GM19351 (cell line): ENCODE results near the gene ECPAS.
"Not testable (repeated sequence)": the region's sequence is repeated elsewhere in the genome, so short reads cannot be mapped to it uniquely, and the experiment has no call there.

Experiments used
- ATAC-seq: cut with Tn5 transposase; IDR thresholded peaks from one replicate; pipeline ENCODE4 v1.9.1; 2021; ENCODE audit warnings: mild to moderate bottlenecking, moderate library complexity; ENCODE audit not compliant: unreplicated experiment

ECPAS gene

GRCh38 chr9:111481885-111482636 lies 2.1 kb downstream of the ECPAS start:
- no peak for ATAC-seq

- no peak for ATAC-seq
Observed at GRCh38 chr9:111477677-111478076, 6.5 kb downstream of the ECPAS start.

DNA sequence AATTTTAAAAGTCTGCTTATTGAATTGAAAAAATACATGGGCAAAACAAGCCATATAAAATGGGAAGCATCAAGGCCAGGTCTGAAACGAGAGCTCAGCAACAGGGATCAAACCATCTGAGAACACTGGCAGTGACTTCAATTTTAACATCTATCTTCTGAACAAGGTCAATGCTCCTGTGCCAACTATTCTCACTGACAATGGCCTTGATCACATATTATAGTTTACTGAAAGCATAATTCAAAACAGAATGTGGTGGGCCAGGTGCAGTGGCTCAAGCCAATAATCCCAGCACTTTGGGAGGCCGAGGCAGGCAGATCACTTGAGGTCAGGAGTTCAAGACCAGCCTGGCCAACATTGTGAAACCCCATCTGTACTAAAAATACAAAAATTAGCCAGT lies 9.0 kb downstream of the ECPAS start:
- no peak for ATAC-seq

DNA sequence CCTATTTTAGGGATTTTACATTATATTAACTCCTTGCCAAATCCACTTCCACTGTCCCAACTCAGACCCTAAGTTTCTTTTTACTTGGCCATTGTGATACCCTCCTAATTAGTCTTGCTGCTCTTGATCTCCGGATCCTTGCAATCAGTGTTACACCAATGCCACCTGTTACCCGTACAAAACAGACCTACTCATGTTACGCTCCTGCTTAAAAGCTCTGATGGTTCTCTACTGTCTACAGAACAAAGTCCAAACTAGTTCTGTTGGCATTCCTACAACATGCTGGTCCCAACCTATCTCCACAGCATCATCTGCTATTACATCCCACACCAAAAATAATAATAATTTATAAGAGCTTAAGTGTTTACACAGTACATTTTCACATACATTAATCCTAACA lies 9.8 kb downstream of the ECPAS start:
- no peak for ATAC-seq

- ATAC-seq = no peak
Observed at GRCh38 chr9:111467778-111468367, 16.3 kb downstream of the ECPAS start.

GRCh38 chr9:111463048-111463447 lies 21.1 kb downstream of the ECPAS start:
- ATAC-seq = no peak

- ATAC-seq = no peak
Observed at GRCh38 chr9:111458139-111459009, 25.8 kb downstream of the ECPAS start.

GRCh38 chr9:111456529-111456928 lies 27.7 kb downstream of the ECPAS start:
- no peak for ATAC-seq

DNA sequence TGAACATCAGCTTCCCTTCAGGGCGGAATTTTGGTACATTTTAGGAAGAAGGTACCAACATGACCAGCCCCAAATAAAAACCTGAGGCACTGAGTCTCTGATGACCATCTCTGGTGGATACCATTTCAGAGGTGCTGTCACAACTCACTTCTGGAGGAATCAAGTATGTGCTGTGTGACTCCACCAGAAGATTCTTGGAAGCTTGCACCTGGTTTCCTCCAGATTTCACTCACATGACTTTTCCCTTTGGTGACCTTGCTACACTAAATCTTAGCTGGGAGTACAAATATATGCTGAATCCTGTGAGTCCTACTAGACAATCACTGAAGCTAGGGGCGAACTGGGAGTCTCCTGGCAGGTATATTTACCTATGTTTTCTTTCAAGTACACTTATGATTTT lies 28.5 kb downstream of the ECPAS start:
- no peak for ATAC-seq

- no peak for ATAC-seq
Observed at GRCh38 chr9:111454751-111455150, 29.4 kb downstream of the ECPAS start.

DNA sequence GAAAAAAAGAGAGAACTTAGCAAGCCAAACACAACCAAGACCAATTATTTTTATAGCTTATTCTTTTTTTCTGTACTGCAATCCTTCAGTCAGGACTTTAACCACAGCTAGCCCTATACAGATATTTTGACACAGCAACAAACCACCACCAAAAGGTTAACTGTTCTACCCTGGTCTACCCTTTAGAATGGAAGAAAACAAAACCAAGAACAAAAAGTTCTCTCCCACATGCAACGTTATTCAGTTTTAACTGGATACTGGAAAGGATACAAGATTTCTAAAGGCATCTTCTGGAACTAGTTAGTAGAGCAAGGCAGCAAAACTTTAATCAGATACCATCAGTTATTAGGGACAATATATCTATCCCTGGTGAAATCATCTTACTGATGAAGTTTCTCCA lies 32.6 kb downstream of the ECPAS start:
- no peak for ATAC-seq

GRCh38 chr9:111450124-111450523 lies 34.1 kb downstream of the ECPAS start:
- no peak for ATAC-seq

GRCh38 chr9:111449705-111450104 lies 34.5 kb downstream of the ECPAS start:
- no peak for ATAC-seq

GRCh38 chr9:111445799-111446198 lies 38.4 kb downstream of the ECPAS start:
- ATAC-seq = not testable (repeated sequence)

DNA sequence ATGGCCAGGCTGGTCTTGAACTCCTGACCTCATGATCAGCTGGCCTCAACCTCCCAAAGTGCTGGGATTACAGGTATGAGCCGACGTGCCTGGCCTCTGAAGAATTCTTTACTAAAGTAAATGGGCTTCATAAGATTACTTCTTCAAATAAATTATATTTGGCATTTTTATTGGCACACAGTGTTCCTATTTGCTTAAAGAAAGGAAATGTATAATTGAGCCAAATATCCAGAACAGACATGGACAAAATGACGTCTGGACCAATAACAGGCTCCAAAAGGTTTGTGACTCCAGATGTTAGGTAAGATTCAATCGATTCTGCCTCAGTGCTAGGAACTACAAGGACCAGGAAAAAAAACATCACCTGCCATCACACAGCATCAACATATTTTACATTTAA lies 40.7 kb downstream of the ECPAS start:
- ATAC-seq = no peak

DNA sequence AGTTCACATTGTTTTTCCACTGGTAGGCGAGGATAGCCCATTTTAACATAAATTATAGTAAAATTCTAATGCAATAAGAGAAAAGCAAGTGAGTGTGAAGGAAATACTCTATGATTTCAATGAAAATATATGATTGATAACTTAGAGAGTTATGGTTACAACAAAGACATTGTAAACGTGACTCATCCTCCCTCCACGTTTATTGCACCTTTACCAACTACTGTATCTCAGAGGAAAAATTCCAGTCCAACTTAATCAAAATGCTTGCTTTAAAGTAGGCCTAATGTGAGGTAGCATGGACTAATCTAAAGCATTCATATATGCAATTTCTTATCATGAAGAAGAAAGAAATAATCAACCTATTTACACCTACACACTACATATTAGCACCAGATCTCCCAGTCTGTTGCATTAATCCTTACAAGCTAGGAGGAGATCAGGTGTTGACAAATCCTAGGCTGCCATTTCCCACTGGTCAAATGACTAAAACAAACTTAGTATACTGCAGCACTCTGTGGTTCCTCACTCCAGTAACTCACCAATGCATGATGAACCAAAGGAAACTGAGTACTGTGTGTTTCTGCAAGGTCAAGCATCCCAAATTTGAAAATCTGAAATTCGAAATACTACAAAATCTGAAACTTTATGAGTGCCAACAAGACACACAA lies 41.7 kb downstream of the ECPAS start:
- no peak for ATAC-seq

DNA sequence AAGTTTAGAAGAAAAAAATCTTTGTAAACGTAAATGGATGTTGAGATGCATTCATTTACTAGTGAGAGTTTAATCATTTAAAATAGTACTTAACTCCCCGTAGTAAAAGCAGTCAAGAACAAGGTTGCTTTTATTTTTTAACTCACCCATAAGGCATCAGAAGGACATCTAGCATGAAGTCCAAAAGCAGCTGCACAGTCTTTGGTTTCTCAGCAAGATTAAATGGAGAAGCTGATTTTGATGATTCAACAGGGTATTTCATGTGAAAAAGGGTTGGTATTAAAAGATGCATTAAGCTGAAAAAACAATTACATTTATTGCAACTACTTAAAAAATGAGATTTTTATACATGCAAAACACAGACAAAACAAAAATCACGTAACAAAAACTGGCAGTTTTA lies 44.0 kb downstream of the ECPAS start:
- ATAC-seq = no peak

DNA sequence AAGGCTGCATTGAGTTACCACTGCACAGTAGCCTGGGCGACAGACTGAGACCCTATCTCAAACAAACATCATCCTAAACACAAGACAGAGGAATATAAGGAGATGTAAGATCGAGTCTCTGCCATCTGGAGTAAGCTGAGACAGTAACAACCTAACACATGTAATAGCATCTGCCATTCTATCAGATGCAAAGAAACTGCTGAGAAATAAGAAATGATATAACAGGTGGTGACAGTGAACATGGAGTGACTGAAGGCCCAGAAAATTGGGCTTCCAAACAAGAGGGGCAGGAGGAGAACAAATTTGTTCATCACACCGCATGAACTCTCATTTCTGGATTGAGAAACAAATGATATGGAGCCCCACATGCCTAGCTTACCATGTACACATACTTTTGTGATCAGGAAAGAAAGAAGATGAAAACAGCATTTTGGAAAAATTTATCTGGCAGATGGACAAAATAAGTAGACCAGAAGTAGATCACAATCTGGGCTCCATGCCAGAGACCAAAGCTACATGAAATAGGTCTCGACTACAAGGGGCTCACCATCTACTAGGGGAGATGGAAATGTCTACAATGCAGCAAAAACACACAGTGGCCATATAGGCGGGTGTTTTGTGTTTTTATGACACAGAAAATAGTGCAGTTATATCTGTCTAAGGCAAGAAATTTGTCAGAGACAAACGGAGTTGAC lies 45.5 kb downstream of the ECPAS start:
- ATAC-seq = no peak

GRCh38 chr9:111436571-111436970 lies 47.6 kb downstream of the ECPAS start:
- ATAC-seq = no peak

DNA sequence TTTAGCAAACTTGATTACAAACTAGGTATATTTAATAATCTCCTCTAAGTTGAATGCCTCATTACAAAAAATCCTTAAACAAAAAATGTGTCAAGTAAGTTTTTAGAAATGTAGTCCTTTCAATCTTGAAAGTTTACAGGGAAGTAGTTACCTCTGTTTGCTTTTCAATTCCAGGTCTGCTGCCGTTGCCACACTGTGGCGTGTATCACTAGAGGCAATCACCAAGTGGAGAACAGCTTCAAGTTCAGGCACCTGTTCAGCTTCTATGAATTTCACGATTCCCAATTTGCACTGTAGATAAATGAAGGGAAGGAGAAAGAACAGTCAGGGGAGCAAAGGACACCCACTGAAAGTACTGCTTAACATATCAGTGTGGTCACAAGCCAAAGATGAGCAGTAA lies 51.1 kb downstream of the ECPAS start:
- no peak for ATAC-seq

DNA sequence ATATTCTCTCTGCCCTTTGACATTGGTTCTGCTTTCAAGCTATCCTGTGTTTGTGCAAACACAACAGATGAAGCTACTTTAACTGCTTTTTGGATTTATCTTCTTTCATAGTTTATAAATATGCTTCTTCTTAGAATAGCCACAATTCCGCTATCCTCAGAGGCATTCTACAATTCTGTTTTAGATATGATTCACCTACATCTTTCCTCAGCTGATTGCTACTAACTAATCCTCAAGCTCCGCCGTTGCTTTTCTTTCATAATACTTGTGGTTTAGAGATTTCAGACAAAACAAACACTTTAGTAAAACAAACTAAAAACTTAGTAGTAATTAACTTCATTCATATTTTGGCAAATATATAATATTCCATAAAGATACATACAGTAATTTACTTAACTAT lies 52.5 kb downstream of the ECPAS start:
- ATAC-seq = no peak
